Inflammatory macrophage (primary cell): ENCODE data around the gene PRR36.
"Not testable (repeated sequence)": the region's sequence is repeated elsewhere in the genome, so short reads cannot be mapped to it uniquely, and the experiment has no call there.

Source experiments
- DNase-seq, 2 donors: peaks; one replicate each; pipeline ENCODE4 v3.0.0-alpha.2; 2020 to 2022
- total RNA-seq, 18 experiments: gene quantifications; one replicate each; lab custom pipeline; 2026; ENCODE audit warnings: mixed read lengths in 6 of 18, inconsistent platforms in 2 of 18; lab: John Stamatoyannopoulos, UW

PRR36 gene
- 0 to 0.21 (median 0) reads per million in 18 experiments for total RNA-seq

DNA sequence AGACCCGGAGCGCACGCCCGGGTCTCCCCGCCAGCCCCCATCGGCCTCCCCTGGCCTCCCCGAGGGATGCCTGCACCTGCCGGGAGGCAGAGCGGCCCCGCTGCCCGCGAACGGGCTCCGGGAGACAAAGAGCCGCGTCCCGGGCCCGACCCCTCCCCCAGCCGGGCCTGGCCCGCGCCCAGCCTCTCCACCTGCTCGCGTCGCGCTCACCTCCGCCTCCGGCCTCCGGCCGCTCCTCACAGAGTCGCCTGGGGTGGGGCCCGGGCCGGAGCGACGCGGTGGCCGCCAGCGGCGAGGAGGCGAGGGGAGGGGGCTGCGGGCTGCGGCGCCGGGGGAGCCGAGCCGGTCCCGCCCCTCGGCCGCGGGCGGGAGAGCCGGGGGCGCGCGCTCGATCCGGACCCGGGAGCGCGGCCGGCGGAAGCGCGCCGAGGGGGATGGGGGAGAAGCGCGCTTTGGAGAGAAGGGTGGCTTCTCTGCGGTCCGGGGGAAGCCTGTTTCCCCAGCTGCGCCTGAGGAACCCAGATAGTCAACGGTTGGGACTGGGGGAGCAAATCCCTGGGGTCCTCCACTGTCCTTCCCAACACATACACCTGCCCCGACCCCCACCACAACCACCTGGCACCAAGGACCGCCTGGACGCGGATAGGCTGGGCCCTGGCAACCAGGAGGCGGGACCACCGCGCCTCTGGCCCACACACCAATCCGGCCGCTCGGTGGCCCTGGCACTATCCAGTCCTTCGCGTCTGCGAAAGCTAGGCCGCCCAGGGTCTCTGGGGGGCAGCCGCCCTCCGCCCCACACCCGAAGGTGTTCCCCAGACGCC is at the start of gene PRR36:
TSS of gene PRR36 (minus strand) at position 315 of the 821 bp plus-strand sequence. CDS start 701 bp downstream, outside the sequence.
- DNase-seq = no peak

DNA sequence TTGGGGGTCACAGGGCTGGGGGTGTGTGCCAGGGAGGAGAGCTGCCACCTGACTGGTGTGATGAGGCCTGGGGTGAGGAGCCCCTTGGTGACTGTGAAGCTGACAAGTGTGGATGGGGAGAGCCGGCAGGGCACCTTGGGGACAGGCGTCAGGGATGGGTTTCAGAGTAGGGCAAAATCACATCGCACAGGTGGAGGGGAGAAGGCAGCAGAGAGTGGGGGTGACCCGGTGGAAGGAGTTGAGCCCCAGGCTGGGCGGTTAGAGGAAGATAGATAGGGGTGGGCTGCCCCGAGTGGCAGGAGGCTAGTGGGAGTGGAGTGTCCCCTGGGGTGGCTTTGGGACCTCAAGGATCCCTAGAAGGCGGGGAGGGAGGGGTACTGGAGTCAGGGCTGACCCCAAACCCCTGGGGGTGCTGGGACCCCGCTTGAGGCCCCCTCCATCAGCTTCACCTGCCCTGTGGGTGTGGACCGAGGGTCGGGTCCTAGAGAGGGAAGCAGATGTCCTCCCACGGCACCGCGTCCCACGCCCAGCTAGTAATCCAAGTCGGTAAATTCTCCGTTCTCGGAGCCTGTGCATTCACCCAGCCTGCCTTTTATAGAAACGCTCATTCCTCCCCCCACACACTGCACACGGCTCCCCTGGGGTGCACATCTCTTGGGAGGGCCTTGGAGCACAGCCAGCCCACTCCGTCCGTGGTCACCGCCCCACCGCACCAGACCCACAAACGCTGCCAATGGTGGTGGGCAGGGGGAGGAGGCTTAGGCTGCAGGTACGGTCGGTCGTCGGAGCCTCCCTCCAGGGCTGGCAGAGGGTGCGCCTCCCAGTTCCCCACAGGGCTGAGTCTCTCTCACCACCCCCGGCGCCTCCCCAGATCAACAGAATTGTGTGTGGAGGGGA is 49.4 kb upstream of the PRR36 start:
- no peak for DNase-seq

GRCh38 chr19:7922836-7923195 is 48.6 kb upstream of the PRR36 start:
- no peak for DNase-seq

DNA sequence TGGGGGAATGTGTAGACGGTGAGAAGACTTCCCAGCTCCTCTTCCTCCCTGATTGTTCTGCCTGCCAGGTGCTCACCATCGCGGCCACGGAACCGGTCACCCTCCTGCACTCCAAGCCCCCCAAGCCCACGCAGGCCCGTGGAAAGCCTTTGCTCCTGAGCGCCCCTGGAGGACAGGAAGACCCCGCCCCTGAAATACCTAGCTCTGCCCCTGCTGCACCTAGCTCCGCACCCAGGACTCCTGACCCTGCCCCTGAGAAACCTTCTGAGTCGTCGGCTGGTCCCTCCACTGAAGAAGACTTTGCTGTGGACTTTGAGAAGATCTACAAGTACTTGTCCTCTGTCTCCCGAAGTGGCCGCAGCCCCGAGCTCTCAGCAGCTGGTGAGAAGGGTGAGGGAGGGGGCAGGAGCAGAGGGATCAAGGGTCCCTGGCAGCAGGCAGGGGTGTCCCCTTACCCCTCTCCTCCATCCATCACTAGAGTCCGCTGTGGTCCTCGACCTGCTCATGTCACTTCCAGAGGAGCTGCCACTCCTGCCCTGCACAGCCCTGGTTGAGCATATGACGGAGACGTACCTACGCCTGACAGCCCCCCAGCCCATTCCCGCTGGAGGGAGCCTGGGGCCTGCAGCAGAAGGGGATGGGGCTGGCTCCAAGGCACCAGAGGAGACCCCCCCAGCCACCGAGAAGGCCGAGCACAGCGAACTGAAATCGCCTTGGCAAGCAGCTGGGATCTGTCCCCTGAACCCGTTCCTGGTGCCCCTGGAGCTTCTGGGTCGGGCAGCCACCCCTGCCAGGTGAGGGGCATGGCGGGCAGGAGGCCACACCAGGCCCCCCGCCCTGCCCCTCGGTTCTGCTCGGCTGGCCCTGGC is 48.0 kb upstream of the PRR36 start:
- no peak for DNase-seq

- DNase-seq = no peak
These were observed 47.2 kb upstream of the PRR36 start for GRCh38 chr19:7921302-7921966.

- DNase-seq = peak; percentile 96 to 97
These were observed 46.5 kb upstream of the PRR36 start for GRCh38 chr19:7920519-7921301.

GRCh38 chr19:7919610-7920518 is 45.7 kb upstream of the PRR36 start, which contains the start of gene SNAPC2:
SNAPC2 (plus strand) TSS chr19:7920338; CDS start chr19:7920367, 29 bp downstream.
- peak; percentile 89 to 94 for DNase-seq

DNA sequence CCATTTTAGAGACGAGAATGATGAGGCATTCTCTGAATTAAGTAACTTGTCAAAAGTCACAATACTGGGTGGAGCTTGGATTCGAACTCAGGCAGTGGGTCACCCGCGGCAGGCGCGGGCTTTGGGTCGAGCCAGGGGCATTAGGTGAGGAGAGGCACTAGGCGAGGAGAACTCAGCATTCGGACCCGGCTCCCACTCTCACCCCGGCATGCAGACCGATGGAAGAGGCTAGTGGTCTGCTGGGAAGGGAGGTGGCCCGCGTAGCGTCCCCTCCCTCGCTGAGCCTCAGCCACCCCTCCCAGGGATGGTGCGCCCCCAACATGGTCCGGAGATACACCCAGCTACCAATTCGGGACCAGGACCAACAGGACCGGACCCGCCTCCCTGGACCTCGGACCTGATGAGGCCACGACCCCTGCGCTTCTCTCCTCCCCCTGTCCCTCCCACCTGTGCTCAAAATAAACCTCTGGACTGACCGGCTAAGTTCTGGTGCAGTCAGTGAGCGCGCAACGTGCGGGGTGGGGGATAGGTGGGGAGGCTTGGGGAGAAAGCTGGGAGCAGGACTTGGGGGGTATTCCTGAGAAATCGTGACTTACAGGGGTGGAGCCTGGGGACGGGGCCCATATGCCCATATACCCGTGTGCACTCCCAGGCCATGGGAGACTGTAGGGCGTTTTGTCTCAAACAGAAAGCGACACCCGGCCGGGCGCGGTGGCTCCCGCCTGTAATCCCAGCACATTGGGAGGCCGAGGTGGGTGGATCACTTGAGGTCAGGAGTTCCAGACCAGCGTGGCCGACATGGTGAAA is 44.6 kb upstream of the PRR36 start:
- no peak for DNase-seq

DNA sequence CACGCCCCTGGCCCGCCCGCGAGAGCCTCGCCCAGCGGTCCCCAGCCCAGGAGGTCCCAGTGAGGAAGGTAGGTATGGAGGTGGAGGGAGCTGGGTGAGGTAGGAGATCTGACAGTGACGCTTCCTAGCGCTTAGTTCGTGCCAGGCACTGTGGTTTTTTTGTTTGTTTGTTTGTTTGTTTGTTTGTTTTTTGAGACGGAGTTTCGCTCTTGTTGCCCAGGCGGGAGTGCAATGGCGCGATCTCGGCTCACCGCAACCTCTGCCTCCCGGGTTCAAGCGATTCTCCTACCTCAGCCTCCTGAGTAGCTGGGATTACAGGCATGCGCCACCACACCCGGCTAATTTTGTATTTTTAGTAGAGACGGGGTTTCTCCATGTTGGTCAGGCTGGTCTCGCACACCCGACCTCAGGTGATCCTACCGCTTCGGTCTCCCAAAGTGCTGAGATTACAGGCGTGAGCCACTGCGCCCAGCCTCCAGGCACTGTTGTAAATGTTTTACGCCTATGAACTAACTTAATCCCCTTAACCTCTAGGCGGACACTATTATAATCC is 43.9 kb upstream of the PRR36 start:
- DNase-seq = not testable (repeated sequence)

DNA sequence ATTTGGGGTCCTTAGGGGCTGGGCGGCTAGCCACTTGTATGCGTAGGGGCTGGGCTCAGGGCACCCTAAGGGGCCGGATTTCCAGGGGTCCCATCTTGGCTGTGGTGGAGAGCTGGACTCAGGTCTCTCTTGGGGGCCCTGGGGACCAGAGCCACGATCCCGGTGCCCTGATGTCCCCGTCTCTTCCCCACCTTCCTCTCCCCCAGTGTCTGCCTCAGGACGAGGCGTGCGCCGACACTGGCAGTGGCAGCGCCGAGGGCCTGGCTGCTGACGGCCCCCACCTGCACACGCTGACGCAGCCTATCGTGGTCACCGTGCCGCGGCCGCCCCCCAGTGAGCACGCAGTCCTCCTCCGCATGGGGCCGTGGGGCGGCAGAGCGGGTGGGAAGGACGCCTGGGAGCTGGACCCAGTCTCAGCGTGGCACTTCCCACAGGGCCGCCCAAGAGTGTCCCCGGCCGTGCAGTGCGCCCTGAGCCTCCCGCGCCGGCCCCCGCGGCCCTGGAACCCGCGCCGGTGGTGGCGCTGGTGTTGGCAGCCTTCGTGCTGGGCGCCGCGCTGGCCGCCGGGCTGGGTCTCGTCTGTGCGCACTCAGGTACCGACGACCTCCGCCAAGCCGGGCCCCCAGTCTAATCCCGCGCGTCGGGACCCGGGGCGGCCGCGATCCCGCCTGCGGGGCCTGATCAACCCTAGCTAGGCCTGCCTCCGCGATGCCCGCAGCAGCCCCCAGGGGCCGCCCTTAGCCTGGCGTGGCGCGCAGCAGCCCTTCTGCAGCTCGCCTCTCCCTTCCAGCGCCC is 43.3 kb upstream of the PRR36 start:
- peak; percentile 36 to 59 for DNase-seq

GRCh38 chr19:7916955-7917266 is 42.7 kb upstream of the PRR36 start:
- DNase-seq = no peak

- peak; percentile 43 to 72 for DNase-seq
These were observed 42.1 kb upstream of the PRR36 start for GRCh38 chr19:7916103-7916954.

DNA sequence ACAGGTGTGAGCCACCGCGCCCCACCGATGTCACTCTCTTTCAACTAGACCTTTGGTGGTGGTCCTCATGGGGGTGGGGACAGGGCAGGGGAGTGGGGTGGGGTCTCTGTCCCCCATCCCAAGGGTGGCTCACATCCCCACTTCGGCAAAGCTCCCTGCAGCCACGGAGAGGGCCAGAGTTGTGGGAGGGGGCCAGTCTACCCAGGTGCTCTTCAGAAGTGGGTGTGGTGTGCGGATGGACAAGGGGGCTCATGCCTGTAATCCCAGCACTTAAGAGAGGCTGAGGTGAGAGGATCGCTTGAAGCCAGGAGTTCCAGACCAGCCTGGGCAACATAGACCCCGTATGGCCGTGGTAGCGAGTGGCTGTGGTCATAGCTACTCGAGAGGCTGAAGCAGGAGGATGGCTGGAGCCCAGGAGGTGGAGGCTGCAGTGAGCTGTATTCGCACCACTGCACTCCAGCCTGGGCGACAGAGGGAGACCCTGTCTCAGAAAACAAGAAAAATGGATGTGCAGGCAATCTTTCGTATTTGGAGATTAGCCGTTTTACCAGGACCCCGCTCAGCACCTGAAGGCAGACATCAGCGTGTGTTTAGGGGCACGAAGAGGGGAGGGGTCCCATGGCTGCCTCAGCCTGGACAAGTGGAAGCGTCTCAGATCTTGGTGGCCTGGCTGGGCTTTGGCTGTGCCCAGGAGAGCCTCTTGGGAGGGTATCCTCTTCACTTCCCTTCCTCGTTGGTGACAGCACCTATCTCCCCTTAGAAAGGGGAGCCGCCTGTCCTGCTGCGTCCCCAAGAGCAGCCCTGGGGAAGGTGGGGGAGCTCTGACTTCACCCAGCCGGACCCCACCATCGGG is 41.3 kb upstream of the PRR36 start:
- no peak for DNase-seq

GRCh38 chr19:7914598-7915045 is 40.4 kb upstream of the PRR36 start, which contains the start of gene TGFBR3L:
TGFBR3L (plus strand) TSS chr19:7914830.
- no peak for DNase-seq

DNA sequence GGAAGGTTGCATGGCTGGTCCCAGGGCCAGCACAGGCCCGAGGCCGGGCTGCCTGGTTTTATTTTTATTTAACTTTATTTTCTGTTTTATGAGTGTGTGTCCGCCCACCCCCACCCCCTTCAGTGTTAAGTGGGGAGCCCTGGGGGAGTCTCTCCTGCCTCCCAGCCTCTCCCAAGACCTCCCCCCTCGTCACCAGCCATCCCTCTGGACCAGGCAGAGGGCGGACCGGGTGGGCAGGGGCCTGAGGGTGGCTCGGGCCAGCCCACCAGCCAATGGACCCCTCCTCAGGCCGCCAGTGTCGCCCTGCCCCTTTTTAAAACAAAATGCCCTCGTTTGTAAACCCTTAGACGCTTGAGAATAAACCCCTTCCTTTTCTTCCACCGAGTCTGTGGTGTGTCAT is 39.9 kb upstream of the PRR36 start:
- DNase-seq = no peak

DNA sequence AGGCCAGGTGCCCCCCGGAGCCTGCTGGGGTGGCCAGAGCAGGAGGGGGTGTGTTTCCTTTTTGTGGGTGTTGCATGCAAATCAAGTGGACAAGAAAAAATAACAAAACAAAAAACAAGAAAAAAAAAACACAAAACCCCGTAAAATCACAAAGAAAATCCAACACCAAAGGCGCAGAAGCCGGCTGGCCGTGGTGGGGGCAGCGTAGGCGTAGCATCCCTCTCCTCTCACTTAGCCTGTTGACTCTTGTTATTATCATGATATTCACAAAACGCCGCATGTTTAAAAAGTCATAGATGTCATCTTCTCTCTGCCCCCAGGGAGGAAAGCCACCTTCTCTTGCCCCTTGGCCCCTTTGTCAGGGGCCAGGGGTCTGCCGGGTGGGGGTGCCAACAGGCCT is 39.5 kb upstream of the PRR36 start:
- no peak for DNase-seq
